GM12878 (cell line): Measurements from ENCODE around the gene HEATR3.

Source experiments
- BCLAF1 ChIP-seq: fragments of 450-650 bp; IDR thresholded peaks from 2 replicates; pipeline ENCODE4 v1.6.1; 2017; ENCODE audit warnings: antibody characterized with exemption, mild to moderate bottlenecking, moderate library complexity
- CREB1 ChIP-seq: IDR thresholded peaks from 2 replicates; pipeline ENCODE4 v1.6.1; 2012; ENCODE audit warnings: low read depth, mild to moderate bottlenecking, inconsistent platforms
- ESRRA ChIP-seq: IDR thresholded peaks from 2 replicates; pipeline ENCODE4 v1.6.1; 2012; ENCODE audit warnings: mild to moderate bottlenecking, low read length, improper control_type of control experiment
- EZH2 ChIP-seq: IDR thresholded peaks from 2 replicates; pipeline ENCODE4 v1.6.1; 2012; ENCODE audit warnings: low read depth, mild to moderate bottlenecking, control low read depth, inconsistent platforms, low read length, borderline replicate concordance; ENCODE audit not compliant: control insufficient read depth
- NBN ChIP-seq: fragments of 450-650 bp; IDR thresholded peaks from 2 replicates; pipeline ENCODE4 v1.6.1; 2016
- POLR2A ChIP-seq: IDR thresholded peaks from 2 replicates; pipeline ENCODE4 v1.6.1; 2011; ENCODE audit warnings: low read depth, mild to moderate bottlenecking, low read length
- REST ChIP-seq: IDR thresholded peaks from 2 replicates; pipeline ENCODE4 v1.6.1; 2012; ENCODE audit warnings: mild to moderate bottlenecking, low read depth, low read length
- TCF7 ChIP-seq: IDR thresholded peaks from 2 replicates; pipeline ENCODE4 v1.6.1; 2014; ENCODE audit warnings: antibody characterized with exemption, borderline replicate concordance
- USF1 ChIP-seq: IDR thresholded peaks from 2 replicates; pipeline ENCODE4 v1.6.1; 2011; ENCODE audit warnings: borderline replicate concordance, low read depth, mild to moderate bottlenecking, moderate library complexity, mixed read lengths, low read length; ENCODE audit not compliant: insufficient read depth; ENCODE audit errors: extremely low read length
- ZNF274 ChIP-seq: IDR thresholded peaks from one replicate; pipeline ENCODE4 v1.8.0; 2011; ENCODE audit not compliant: insufficient read length, insufficient read depth

GRCh38 chr16:50066482-50067289 is 916 bp downstream of the HEATR3 start:
- no peak for TF ChIP-seq TCF7
- TF ChIP-seq ESRRA: no peak
- TF ChIP-seq CREB1: no peak
- TF ChIP-seq NBN: no peak
- no peak for TF ChIP-seq REST
- TF ChIP-seq BCLAF1: no peak
- no peak for TF ChIP-seq USF1
- no peak for TF ChIP-seq POLR2A
- no peak for TF ChIP-seq EZH2
- TF ChIP-seq ZNF274: no peak
